Gastroesophageal sphincter (tissue), 3 donors: ENCODE data around the gene GBP5.

ENCODE experiments used
- POLR2A ChIP-seq, 2 donors: fragments of 450-650 bp; IDR thresholded peaks; one replicate each; pipeline ENCODE4 v1.6.1; 2017; ENCODE audit warnings: antibody characterized with exemption in 2 of 2, mild to moderate bottlenecking in 2 of 2, moderate library complexity in 1 of 2
- TF ChIP-seq, protein P1 (sequence below), 4 experiments: fragments of 200-600 bp in 2 of 4; fragments of 450-650 bp in 2 of 4; sonication (generic) in 1 of 4; IDR thresholded peaks; one replicate each; pipeline ENCODE4 v1.5.1; 2017 to 2019; ENCODE audit warnings: antibody characterized with exemption in 4 of 4, mild to moderate bottlenecking in 2 of 4, moderate library complexity in 2 of 4

DNA sequence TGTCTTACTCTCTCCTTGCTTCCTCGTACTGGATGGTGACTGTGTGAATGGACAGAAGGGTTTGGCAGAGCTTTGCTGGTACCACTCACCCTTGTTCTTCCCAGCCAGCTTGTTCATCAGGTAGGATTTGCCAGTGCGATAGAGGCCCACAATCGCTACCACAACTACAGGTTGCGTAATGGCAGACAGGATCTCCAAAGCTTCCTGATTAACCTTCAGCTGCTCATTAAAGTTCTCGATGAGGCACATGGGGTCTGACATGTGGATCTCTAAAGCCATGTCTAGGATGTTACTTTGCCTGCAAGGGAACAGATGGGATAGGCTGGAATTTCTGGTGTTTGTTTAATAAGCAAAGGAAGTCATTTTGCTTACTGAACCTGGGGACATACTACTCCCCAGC, 3.4 kb downstream of the GBP5 start:
- TF ChIP-seq, protein P1, sequence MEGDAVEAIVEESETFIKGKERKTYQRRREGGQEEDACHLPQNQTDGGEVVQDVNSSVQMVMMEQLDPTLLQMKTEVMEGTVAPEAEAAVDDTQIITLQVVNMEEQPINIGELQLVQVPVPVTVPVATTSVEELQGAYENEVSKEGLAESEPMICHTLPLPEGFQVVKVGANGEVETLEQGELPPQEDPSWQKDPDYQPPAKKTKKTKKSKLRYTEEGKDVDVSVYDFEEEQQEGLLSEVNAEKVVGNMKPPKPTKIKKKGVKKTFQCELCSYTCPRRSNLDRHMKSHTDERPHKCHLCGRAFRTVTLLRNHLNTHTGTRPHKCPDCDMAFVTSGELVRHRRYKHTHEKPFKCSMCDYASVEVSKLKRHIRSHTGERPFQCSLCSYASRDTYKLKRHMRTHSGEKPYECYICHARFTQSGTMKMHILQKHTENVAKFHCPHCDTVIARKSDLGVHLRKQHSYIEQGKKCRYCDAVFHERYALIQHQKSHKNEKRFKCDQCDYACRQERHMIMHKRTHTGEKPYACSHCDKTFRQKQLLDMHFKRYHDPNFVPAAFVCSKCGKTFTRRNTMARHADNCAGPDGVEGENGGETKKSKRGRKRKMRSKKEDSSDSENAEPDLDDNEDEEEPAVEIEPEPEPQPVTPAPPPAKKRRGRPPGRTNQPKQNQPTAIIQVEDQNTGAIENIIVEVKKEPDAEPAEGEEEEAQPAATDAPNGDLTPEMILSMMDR (IDR thresholded peaks at IDR 0.05): no peak
- TF ChIP-seq POLR2A (IDR thresholded peaks at IDR 0.05): no peak
